Stimulated activated CD8-positive, alpha-beta memory T cell treated with anti-CD3 and anti-CD28 coated beads, Interleukin-15, amount 100 ng/mL, for 1 hour (primary cell): ENCODE data around the gene HS2ST1.
"Not testable (repeated sequence)": the region's sequence is repeated elsewhere in the genome, so short reads cannot be mapped to it uniquely, and the experiment has no call there.

Experiments
- DNase-seq: peaks from one replicate; pipeline ENCODE4 v3.0.0-alpha.2; 2020; ENCODE audit warnings: low read depth

HS2ST1 gene

DNA sequence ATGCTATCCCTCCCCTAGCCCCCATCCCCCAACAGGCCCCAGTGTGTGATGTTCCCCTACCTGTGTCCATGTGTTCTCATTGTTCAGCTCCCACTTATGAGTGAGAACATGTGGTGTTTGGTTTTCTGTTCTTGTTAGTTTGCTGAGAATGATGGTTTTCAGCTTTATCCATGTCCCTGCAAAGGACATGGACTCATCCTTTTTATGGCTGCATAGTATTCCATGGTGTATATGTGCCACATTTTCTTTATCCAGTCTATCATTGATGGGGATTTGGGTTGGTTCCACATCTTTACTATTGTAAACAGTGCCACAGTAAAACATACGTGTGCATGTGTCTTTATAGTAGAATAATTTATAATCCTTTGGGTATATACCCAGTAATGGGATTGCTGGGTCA, 152.3 kb downstream of the HS2ST1 start:
- DNase-seq = not testable (repeated sequence)

GRCh38 chr1:87072411-87072810, 158.0 kb downstream of the HS2ST1 start:
- no peak for DNase-seq

DNA sequence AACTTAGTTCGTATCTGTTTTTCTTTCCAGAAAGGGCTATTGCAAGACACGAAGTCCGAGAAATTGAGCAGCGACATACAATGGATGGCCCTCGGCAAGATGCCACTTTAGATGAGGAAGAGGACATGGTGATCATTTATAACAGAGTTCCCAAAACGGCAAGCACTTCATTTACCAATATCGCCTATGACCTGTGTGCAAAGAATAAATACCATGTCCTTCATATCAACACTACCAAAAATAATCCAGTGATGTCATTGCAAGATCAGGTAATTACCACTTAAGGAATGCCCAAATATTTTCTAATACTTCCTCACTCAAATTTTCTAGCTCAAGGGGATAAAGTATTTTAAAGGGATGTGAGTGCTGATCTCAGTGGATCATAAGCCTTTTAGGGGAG, 158.5 kb downstream of the HS2ST1 start:
- DNase-seq = no peak

GRCh38 chr1:87074001-87074795, 159.8 kb downstream of the HS2ST1 start:
- no peak for DNase-seq

DNA sequence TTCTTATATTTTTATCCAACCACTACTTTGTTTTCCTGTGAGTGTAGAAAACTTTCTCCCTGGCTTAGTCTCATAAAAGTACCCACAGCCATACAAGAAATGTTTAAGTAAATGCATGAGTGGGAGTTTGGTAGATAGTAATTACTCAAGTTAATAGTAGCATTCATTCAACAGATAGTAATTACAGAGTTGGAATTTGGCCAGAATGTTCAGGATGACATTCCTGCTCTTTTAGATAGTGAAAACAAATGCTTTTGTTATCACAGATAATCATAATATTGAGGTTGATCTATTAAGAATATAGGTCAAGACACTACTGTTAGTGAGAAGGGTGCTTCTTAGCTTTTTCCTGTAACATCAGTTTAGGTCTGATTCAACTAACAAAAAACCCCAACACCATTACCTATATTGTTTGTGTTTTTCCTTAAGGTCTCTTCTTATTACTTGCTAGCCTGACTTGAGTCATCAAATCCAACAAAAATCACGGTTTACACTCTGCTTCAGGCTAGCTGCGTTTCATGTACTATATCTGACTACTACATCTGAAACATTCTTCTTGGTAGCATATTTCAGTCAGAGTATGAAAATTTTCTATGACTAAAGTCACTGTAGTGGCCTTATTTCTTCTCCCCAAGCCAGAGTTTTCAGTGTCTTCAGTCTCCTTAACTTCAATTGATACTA, 163.7 kb downstream of the HS2ST1 start:
- DNase-seq = no peak

DNA sequence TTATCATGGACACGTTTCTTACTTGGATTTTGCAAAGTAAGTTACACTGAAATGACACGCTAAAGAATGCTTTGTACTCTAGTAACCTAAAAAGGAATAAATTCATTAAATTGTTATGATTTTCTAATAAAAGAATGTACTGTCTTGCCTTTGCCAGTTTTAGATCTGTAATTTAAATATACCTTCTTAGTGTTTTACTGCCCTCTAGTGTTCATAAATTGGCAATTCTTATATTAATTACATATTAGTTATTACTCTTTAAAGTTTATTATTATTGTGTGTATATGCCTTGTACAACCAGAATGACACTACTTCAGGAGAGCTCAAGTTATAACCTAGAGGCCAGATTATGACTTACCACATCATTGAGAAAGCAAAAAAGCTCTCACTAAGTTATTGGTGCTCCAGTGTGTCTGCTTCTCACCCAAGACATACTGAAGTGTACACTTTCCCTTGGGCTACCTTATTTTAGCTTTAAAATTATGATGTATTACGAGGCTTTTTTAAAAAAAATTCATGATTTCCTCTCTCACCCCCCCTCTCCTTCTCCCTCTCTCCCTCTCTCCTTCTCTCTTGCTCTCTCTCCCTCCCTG, 169.9 kb downstream of the HS2ST1 start:
- DNase-seq = no peak

DNA sequence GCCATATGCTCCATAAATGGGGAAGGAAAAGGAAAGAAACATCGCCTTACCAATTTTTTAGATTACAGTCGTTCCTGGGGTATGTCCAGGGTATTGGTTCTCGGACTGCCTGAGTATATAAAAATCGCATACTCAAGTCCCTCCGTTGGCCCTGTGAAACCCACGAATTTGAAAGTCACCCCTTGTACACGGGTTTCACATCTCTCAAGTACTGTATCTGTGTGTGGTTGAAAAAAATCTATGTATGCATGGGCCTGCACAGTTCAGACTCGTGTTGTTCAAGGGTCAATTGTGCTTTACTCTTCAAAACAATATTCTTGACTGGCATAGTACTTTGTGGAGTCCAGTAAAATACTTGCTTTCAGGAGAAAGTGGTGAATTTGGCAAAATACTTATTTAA, 171.7 kb downstream of the HS2ST1 start:
- DNase-seq = no peak

DNA sequence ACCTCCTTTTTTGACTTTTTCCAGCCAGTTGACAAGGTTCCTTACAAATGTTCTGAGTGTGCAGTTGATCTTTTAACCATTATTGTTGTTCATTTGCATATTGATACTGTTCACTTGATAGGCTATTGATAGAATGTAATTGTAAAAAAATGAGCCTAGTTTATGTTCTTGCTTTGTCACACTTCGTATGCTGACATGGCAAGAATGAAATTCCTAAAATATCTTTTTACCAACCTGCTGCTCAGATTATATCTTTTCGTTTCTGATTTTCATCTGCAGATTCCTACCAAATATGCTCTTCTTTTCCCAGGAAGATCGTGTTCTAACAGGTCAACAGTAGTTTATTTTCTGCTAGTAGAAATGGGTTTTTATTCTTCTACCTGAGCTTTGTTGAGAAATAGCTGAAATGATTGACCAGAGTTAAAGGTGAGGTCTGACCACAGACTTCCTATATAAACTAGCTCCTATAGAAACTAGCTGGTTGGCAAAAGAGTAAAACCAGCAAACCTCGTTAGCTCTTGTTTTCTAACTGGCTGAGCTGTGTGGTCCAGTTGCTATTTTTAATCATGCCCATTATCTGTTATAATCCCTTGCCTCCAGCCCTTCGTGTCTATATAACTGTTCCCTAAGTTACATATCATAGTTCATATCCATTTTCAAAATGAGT, 174.8 kb downstream of the HS2ST1 start:
- no peak for DNase-seq

DNA sequence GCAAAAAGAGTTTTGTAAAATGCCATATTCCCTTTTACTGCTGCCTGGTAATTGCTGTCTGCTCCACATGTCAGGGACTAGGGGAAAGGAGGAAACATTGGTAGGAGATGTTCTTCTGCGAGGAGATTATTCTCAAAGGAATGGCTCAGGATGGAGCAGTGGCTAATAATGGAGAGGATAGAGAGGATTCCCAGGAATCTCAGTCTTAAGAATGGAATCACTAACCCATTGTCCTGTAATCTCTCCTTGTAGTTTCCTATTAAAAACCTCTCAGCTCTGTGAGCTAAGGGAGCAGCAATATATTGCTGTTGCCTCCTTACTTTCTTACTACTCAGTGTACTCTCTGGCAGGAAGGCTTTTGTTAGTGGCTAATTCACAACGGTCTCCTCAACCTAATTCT, 175.4 kb downstream of the HS2ST1 start:
- no peak for DNase-seq

DNA sequence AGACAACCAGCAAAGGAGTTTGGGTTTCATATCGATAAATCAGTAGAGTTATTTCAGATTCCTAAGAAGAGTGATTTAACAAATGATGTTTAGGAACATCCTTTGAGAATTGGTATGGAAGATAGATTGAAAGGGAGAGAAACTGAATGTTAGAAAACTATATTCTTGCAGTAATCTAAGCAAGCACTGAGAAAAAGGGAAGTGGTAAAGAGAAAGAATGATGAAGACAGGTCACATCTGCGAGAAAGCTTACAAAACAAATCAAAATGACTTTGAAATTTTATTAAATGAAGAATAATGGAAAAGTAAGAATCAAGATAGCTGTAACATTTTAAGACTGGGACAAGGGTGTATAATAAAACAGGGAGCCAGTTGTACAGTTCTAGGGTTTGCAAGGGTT, 177.0 kb downstream of the HS2ST1 start:
- no peak for DNase-seq

GRCh38 chr1:87092846-87093245, 178.4 kb downstream of the HS2ST1 start:
- DNase-seq = no peak

DNA sequence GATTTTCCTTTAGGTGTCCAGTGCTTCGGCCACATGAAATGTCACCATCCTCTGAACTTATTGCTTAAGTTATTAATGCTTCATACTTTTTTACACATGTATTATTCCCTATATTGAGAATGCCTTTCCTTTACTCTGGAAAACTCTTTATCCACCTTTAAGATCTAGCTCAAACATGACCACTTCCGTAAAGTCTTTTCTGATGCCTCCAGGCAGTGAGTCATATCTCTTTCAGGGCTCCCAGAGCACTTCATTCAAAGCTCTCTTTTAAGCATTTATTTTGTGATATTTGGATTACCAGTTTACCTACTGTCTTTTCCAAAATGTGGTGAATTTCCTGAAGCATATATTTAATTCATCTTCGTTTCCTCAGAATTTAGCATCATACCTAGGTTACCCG, 178.9 kb downstream of the HS2ST1 start:
- DNase-seq = no peak

GRCh38 chr1:87094238-87094637, 179.8 kb downstream of the HS2ST1 start:
- DNase-seq = no peak

GRCh38 chr1:87100271-87100670, 185.8 kb downstream of the HS2ST1 start:
- no peak for DNase-seq

- DNase-seq = no peak
Observed at GRCh38 chr1:87103074-87103473, 188.6 kb downstream of the HS2ST1 start.

- DNase-seq = no peak
Observed at GRCh38 chr1:87104140-87104539, 189.7 kb downstream of the HS2ST1 start.

DNA sequence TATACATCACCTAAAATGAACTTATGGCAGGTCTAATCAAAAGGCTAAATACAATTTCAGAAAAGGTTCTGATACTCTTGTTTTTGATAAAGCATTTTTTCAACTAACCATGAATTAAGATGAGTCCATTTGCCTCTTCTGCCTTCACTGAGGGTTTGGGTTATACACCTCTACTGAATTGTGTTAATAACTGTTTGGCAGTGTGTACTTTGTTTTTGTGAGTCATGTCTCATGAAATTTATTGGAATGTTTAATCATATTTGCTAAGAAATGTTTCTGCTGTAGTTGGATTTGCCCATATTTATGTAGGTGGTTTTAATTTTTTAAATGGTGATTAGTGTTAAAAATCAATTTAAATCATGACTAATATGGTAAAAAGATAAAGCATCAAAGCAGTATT, 190.5 kb downstream of the HS2ST1 start:
- no peak for DNase-seq

GRCh38 chr1:87106144-87106543, 191.7 kb downstream of the HS2ST1 start:
- DNase-seq = no peak

- no peak for DNase-seq
Observed at GRCh38 chr1:87106867-87107266, 192.4 kb downstream of the HS2ST1 start.

GRCh38 chr1:87108228-87108627, 193.8 kb downstream of the HS2ST1 start:
- DNase-seq = no peak

GRCh38 chr1:87108814-87109411, 194.5 kb downstream of the HS2ST1 start:
- no peak for DNase-seq

DNA sequence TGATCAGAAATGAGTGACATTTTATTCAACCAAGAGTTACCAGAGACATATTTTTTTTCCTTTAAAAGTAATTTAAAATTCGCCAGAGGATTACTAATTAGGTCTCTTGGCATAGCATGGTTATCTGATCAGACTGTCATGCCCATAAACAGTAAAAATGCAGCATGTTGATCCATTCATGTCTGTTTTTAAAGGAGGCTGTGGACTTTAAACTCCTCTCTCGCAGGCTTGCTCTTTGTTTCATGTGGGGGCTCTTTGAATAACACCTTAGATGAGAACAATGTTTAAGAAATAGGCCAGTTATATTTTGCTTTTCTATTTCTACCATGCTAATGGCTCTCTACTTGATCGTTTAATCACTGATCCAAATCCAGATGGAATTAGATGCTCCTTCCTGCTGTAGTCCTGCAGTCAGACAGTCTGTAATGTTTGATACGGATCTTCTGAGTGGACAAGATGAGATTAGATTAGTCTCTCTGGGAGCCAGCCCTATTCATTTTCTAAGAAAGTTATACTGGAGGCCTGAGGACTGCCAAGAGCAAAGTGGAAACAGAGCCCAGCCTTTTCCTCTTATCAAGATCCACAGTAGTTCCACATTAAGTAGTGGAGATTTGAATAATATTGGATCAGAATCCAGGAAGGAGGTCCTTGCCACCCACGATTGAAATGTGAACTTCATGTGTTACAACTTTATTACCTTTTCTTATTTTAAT, 197.4 kb downstream of the HS2ST1 start:
- no peak for DNase-seq
